Muscle layer of colon (tissue), 2 donors: ENCODE measurements around the gene CACNA2D4.

Experiments used
- H3K27ac ChIP-seq: one replicate; pipeline ENCODE4 v1.7.0; 2013; ENCODE audit warnings: low read depth, mild to moderate bottlenecking, low read length, moderate library complexity
- H3K27me3 ChIP-seq, 2 donors: one replicate each; pipeline ENCODE4 v1.7.0; 2013; ENCODE audit warnings: low read length in 2 of 2, mild to moderate bottlenecking in 2 of 2; ENCODE audit not compliant: insufficient read depth in 2 of 2, control insufficient read depth in 1 of 2
- H3K36me3 ChIP-seq: one replicate; pipeline ENCODE4 v1.7.0; 2013; ENCODE audit warnings: mild to moderate bottlenecking, low read length; ENCODE audit not compliant: insufficient read depth
- H3K4me1 ChIP-seq: one replicate; pipeline ENCODE4 v1.7.0; 2013; ENCODE audit warnings: mild to moderate bottlenecking, low read length; ENCODE audit not compliant: insufficient read depth
- H3K4me3 ChIP-seq, 2 donors: one replicate each; pipeline ENCODE4 v1.7.0; 2013; ENCODE audit warnings: low read length in 2 of 2, low read depth in 1 of 2, mild to moderate bottlenecking in 1 of 2, moderate library complexity in 1 of 2
- H3K9ac ChIP-seq: one replicate; pipeline ENCODE4 v1.7.0; 2013; ENCODE audit warnings: low read length
- H3K9me3 ChIP-seq: one replicate; pipeline ENCODE4 v1.7.0; 2013; ENCODE audit warnings: mild to moderate bottlenecking, low read length
- donor health status: abdominal sarcoma.
- donor health status: Adenocarcinoma of cecum.

The CACNA2D4 gene

GRCh38 chr12:1931642-1932041, 13.2 kb upstream of the CACNA2D4 start:
- Histone ChIP-seq H3K27ac (peak overlapping the region; percentile 59), H3K4me1 (peaks cover 77% of the 10 kb centered on the region), H3K9me3 (no peaks in the 10 kb centered on the region), H3K9ac (no peak overlapping the region), H3K36me3 (no peaks in the 10 kb centered on the region), H3K4me3 (no peak overlapping the region), H3K27me3 (no peaks in the 10 kb centered on the region)

DNA sequence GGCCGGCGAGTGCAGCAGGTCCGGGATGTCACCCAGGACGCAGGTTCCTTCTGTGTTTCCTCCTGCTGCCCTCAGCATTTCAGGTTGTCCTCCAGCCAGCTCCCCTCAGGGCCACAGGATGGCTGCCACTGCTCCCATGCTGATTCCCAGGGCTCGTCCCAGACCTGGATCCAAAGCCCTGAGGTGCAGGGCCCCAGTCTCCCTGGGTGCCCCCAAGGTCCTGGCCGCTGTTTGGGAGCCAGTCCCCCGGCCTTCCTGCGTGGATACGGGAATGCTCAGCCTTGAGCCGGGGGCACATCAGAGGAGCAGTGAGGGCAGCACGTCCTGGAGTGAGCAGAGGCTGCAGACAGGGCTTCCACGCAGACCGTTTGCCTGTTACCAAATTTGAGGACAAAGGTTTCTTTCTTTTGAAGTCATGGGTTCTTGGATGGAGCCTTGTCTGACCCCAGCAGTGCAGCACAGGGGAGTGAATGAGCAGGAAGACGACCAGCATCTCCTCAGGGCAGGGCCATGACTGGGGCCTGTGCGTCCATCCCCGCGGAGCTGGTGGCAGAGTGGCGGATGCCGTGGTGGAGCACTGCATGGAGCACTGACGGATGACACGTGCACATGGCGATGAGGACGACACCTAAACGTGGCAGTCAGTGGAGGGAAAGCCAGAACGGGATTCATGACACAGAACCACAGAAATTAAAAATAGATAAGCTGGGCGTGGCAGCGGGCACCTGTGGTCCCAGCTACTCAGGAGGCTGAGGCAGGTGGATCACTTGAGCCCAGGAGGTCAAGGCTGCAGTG, 12.5 kb upstream of the CACNA2D4 start:
- H3K9ac ChIP-seq: no peak overlapping the region
- H3K4me3 ChIP-seq: no peak overlapping the region
- H3K4me1 ChIP-seq: peaks cover 74% of the 10 kb centered on the region
- no peaks in the 10 kb centered on the region for H3K9me3 ChIP-seq
- H3K27ac ChIP-seq: no peak overlapping the region
- H3K27me3 ChIP-seq: no peaks in the 10 kb centered on the region
- H3K36me3 ChIP-seq: no peaks in the 10 kb centered on the region

DNA sequence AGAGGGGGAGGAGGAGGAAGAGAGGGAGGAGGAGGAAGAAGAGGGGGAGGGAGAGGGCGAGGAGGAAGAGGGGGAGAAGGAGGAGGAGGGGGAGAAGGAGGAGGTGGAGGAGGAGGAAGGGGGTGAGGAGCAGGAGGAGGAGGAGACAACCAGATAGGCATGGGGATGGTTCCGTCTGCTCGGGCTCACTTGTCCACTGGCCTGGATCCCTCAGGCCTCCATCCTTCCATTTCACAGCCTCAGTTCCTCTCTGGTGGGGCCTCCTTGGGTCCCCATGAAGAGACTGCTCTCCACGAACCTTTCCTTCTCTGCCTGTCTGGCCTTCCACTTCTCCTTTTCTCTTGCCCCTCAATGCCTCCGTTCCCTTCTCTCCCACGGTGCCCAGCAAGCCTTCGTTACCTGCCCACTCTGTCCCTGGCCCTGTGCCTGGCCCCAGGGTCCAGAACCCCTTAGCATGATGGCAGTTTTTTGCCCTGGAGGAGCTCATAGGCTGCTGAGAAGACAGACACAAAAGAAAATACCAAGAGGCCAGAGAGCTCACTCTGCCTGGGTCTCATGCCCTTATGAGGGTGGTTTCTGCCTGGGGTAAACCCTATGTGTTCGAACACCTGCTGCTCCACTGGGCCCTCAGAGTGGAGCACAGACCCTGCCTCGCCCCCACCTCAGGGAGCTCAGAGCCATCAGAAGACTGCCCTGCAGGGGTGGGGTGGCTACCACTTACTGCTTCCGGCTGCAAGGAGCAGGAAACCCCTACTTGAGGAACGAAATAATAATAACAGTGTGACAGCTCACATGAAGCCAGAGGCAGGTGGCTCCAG, 11.7 kb upstream of the CACNA2D4 start:
- no peak overlapping the region for H3K27ac ChIP-seq
- no peak overlapping the region for H3K4me3 ChIP-seq
- H3K4me1 ChIP-seq: peaks cover 72% of the 10 kb centered on the region
- H3K36me3 ChIP-seq: no peaks in the 10 kb centered on the region
- no peaks in the 10 kb centered on the region for H3K9me3 ChIP-seq
- H3K9ac ChIP-seq: no peak overlapping the region
- no peaks in the 10 kb centered on the region for H3K27me3 ChIP-seq

- H3K36me3 ChIP-seq: no peaks in the 10 kb centered on the region
Measured at GRCh38 chr12:1929241-1929984, 11.0 kb upstream of the CACNA2D4 start.

GRCh38 chr12:1928439-1929121, 10.1 kb upstream of the CACNA2D4 start:
- Histone ChIP-seq H3K27me3 (no peaks in the 10 kb centered on the region), H3K27ac (peak overlapping the region; percentile 22), H3K4me1 (peaks cover 73% of the 10 kb centered on the region), H3K9me3 (no peaks in the 10 kb centered on the region), H3K9ac (no peak overlapping the region), H3K4me3 (no peak overlapping the region), H3K36me3 (no peaks in the 10 kb centered on the region)

More at GRCh38 chr12:1929241-1929984, 11.0 kb upstream of the CACNA2D4 start:
- Histone ChIP-seq H3K9ac (no peak overlapping the region), H3K27ac (no peak overlapping the region), H3K4me1 (peaks cover 77% of the 10 kb centered on the region), H3K4me3 (no peak overlapping the region), H3K27me3 (no peaks in the 10 kb centered on the region), H3K9me3 (no peaks in the 10 kb centered on the region)

DNA sequence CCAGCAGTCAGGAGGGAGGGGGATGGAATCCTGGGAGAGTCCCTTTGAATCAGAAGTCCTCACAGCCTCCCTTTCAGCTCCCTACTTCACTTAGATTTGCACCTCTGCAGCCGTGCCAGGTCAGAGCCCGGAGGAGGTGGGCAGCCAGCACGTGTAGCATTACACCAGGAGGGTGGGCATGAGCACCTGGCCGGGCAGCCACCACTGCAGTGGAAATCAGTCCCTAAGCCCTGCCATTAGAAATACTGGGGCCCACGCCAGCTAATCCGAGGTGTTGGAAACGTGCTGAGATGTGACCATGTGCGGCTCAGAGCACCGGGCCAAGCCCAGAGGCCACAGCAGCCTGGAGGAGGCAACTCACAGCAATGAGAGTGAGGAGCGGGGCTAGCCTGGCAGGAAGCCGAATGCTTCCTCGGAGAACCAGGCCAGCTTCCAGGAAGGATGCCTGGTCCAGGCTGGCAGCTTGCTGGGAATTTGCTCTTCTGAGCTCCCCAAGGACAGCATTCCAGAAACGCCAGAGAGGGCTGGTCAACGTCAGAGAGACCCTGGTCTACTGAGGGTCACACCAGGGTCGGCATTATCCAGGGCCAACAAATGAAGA, 9.4 kb upstream of the CACNA2D4 start:
- Histone ChIP-seq H3K4me3 (no peak overlapping the region), H3K4me1 (peaks cover 66% of the 10 kb centered on the region), H3K27ac (peak overlapping the region; percentile 22), H3K9me3 (no peaks in the 10 kb centered on the region), H3K27me3 (no peaks in the 10 kb centered on the region), H3K36me3 (no peaks in the 10 kb centered on the region), H3K9ac (no peak overlapping the region)

DNA sequence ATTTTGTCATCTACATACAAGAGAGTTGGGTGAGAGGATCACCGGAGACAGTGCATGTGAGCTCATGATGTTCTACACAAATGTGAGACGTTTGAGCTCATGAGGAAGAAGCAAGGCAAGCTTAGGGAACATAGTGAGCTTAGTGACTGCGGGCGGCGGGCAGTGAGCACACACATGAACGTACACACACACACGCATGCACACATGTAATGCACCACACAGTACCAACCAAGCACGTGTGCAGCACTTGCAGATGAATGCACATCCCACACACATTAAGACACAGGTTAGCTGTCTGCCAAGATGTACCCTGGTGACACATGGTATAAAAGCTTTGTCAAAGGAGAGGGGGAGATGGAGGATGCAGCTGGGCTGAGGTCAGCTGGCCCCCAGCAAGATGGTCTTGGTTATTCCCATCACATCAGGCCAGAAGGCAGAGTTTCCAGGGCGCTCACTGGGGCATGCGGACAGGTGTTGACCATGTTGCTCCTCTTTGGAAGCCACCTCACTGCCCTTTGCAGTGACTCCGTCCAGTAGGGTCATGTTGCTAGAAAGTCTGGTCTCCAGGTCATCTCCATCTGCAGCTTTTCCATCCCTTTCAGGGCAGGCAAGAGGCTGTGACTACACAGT, 8.7 kb upstream of the CACNA2D4 start:
- H3K4me3 ChIP-seq: no peak overlapping the region
- peaks cover 61% of the 10 kb centered on the region for H3K4me1 ChIP-seq
- H3K36me3 ChIP-seq: no peaks in the 10 kb centered on the region
- H3K27ac ChIP-seq: no peak overlapping the region
- H3K9me3 ChIP-seq: no peaks in the 10 kb centered on the region
- H3K9ac ChIP-seq: no peak overlapping the region
- no peaks in the 10 kb centered on the region for H3K27me3 ChIP-seq

DNA sequence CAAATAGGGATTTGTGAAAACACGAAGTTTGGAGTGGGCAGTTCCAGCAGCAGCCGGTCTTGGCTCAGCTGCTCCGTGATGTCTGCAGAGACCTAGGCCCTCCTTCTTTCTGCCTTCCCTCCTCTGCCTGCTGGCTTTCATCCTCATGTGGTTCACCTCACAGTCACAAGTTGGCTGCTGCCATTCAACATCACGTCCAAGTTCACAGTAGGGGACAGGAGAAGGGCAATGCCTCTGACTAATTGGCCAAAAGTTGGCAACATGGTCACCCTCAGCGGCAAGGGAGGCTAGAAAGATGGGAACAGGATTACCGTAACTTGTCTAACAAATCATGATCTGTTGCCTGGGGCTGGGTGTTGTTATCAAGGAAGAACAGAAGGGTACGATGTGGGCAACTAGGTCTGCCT, 7.8 kb upstream of the CACNA2D4 start:
- no peaks in the 10 kb centered on the region for H3K9me3 ChIP-seq
- H3K9ac ChIP-seq: no peak overlapping the region
- no peak overlapping the region for H3K27ac ChIP-seq
- H3K4me3 ChIP-seq: no peak overlapping the region
- no peaks in the 10 kb centered on the region for H3K27me3 ChIP-seq
- peaks cover 52% of the 10 kb centered on the region for H3K4me1 ChIP-seq
- no peaks in the 10 kb centered on the region for H3K36me3 ChIP-seq

DNA sequence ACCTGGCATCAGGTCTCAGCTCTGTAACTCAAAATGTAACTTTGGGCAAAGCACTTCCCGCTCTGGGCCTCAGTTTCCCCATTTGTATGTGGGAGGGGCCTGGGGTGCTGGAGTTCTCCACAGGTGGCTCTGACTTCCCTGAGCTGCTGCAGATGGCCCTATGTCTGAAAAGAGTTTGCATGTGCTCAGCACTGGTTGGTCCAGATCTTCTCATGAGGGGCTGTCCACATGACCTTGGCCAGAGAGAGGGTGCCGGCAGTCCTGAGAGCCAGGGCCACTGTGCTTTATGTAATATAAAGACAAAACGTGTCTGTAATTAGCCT, 7.2 kb upstream of the CACNA2D4 start:
- Histone ChIP-seq H3K36me3 (no peaks in the 10 kb centered on the region), H3K9ac (no peak overlapping the region), H3K4me1 (peaks cover 47% of the 10 kb centered on the region), H3K27me3 (no peaks in the 10 kb centered on the region), H3K4me3 (no peak overlapping the region), H3K9me3 (no peaks in the 10 kb centered on the region), H3K27ac (no peak overlapping the region)

- peaks cover 47% of the 10 kb centered on the region for H3K4me1 ChIP-seq
- peak overlapping the region; percentile 38 for H3K27ac ChIP-seq
- no peak overlapping the region for H3K4me3 ChIP-seq
- no peaks in the 10 kb centered on the region for H3K27me3 ChIP-seq
- H3K36me3 ChIP-seq: no peaks in the 10 kb centered on the region
- no peaks in the 10 kb centered on the region for H3K9me3 ChIP-seq
- H3K9ac ChIP-seq: no peak overlapping the region
Measured at GRCh38 chr12:1924996-1925683, 6.7 kb upstream of the CACNA2D4 start.
